LNCAP (cell line): ENCODE measurements around the gene SUSD1.

Experiments used
- CTCF ChIP-seq: fragments of 450-650 bp; IDR thresholded peaks from 2 replicates; pipeline ENCODE4 v1.5.1; 2017; ENCODE audit warnings: mild to moderate bottlenecking

Gene SUSD1

GRCh38 chr9:112037281-112038016 lies 137.6 kb downstream of the SUSD1 start:
- no peak for TF ChIP-seq CTCF

DNA sequence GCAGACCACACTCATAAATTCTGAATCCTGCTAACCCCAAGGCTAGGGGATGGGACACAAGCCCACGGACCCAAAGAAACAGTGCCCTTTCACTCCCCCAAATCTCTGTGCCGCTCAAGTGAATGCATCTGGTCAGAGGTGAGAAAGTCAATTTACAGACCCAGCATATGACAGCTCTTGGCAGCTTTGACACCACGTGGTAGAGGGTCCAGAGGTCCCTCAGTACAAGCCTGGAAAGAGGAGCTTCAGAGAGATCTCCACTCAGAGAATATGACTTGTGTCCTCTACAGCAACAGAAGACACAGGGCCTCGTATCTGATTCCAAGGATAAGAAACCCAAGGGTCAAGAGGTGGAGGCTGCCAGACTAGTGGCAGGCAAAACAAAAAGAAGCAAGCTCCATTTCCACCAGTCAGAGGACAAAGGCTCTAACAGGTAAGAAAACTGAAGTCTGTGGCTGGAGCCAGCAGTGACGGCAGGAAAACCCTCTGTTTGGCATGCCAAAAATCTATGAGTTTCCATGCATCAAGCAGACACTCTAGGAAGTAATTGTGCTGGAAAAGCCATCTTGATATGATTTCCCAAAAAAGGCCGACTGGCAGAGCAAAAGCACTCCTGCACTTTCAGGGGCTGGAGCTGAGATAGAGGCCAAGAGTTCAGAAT lies 139.8 kb downstream of the SUSD1 start:
- TF ChIP-seq CTCF: no peak

DNA sequence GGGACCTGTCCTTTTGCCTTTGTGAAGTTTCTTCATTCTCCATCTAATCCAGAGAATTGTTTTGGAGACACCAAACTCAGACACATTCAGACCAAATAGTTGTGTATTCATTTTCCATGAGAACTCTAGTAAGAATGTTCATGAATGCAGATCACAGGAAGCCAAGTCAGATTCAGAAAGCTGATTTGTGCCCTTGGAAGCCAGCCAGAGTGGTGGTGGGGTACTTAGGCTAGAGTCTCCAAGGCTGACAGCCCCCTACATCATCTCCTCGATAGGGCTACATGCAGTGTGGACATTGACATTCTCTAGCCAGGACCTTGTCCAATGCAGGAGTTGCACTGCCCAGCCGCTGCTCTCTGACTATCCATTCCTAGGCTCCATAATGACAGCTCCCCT lies 140.9 kb downstream of the SUSD1 start:
- no peak for TF ChIP-seq CTCF

GRCh38 chr9:112033237-112034215 lies 141.6 kb downstream of the SUSD1 start:
- TF ChIP-seq CTCF: no peak

DNA sequence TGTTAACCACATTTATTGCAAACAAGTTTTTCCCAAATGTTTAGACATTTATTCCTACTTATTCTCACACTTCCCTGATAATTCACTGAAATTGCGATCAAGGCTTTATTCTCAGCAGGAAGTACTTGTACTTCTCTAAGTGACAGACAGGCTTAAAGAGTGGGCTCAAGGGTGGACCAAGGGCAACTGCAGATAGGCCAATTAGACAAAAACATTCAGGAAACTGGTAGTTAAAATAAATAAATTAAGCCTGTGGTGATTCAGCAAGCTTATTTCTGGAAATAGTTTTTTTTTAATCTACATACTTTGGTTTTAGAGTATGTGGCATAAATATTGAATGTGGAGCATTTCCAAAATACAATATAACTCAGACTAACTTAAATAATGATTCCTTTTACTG lies 142.4 kb downstream of the SUSD1 start:
- no peak for TF ChIP-seq CTCF

DNA sequence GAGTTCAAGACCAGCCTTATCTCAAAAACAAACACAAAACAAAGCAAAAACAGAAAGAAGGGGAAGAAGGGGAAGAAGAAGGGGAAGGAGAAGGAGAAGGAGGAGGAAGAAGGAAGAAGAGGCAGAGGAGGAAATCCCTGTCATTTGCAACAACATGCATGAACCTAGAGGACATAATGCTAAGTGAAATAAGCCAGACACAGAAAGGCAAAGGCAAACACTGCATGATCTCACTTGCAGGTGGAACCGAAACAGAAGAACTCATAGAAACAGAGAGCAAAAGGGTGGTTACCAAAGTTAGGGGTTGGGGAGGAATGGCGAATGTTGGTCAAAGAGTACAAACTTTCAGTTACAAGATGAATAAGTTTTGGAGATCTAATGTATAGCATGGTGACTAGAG lies 143.1 kb downstream of the SUSD1 start:
- no peak for TF ChIP-seq CTCF

- no peak for TF ChIP-seq CTCF
Measured at GRCh38 chr9:112031400-112031799, 143.7 kb downstream of the SUSD1 start.
